ENCODE results near the gene FNDC5. TPM values are rescaled to one million over a fixed set of nuclear protein-coding genes. Genes with fewer than 3 reads are reported as not detected.

The FNDC5 gene
- total and polyA plus RNA-seq, 10 of the 15 experiments (the other 5 are each of a cell fraction or from before 2014, with no cell fraction given): 0.01 to 0.29 (median 0.19) TPM; not detected in 4

DNA sequence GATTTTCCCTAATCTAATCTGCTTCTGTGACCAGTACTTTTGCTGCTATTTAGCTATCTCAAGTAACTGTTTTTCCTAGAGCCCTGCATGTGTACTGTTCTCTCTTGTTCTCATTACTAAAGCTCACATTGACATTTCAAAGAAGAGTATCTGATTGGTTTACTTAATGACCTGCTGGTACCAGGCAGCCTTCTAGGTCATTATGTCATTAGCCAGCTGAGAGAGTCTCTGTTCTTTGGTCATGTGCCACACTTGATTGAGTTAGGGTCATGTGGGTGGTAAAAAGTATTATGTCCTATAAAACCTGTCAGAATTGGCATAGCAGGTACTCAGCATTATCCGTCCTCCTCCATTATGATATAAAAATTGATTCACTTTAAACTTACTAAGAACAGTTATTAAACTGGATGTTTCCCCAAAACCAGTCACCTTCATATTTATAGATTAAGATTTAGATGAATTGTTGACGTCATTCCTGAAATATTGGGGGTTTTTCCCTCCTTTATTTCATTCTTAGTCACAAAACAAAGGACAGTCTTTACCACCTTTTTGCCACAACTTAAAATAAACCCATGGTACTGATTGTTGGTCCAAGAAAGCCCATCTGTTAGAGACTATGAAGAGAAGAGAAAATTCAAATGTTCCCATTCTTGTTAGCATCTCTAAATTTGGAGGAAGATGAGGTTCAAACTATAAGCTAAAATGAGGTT lies 22.2 kb downstream of the FNDC5 start (continued):
- TF ChIP-seq RUNX3 (IDR thresholded peaks at IDR 0.05; ENCODE audit: low read length) (peak; percentile 33; the same call in 1 of the 2 replicates), NFYA (IDR thresholded peaks at IDR 0.05; ENCODE audit: borderline replicate concordance, low read depth, low read length) (no peak), FOXK2 (IDR thresholded peaks at IDR 0.05) (no peak), TCF3 (IDR thresholded peaks at IDR 0.05; ENCODE audit: borderline replicate concordance, insufficient read depth, low read depth, low read length) (no peak), MTA3 (IDR thresholded peaks at IDR 0.05; ENCODE audit: borderline replicate concordance, low read length) (no peak), CREB1 (IDR thresholded peaks at IDR 0.05; ENCODE audit: low read depth) (0 out of 2 replicates have a peak, but pooled peaks have one; percentile 30), POU2F2 (IDR thresholded peaks at IDR 0.05; ENCODE audit: borderline replicate concordance, low read depth, low read length) (no peak), WRNIP1 (IDR thresholded peaks at IDR 0.05; ENCODE audit: borderline replicate concordance, low read depth, low read length) (no peak), ZBED1 (IDR thresholded peaks at IDR 0.05; ENCODE audit: borderline replicate concordance) (no peak), ZNF217 (IDR thresholded peaks at IDR 0.05) (no peak), NRF1 (conservative IDR thresholded peaks at IDR 0.05; ENCODE audit: low read depth, low read length) (no peak)
- TF ChIP-seq, protein P1, sequence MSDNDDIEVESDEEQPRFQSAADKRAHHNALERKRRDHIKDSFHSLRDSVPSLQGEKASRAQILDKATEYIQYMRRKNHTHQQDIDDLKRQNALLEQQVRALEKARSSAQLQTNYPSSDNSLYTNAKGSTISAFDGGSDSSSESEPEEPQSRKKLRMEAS (IDR thresholded peaks at IDR 0.05; ENCODE audit: low read depth, low read length): no peak

DNA sequence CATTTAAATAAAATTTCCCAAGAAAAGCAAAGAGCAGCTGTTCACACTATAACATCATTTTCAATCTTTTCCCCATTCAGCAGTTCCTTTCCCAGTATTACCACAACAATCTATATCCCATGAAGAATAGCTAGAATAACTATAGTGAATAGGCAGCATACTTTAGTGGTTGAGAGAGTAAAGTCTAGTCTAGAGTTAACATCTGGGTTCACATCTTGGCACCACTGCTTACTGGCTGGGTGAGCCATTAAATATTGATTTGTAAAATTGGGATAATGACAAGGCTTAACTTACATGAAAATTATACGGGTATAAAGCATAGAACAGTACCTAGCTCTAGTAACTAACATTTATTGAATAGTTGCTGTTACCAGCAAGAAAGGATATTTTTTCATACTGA lies 38.8 kb downstream of the FNDC5 start:
- CTCF ChIA-PET: interaction anchor here (1.2 kb wide), 1 partner anchor 40 kb away, joined by 3 read pairs; no protein-coding TSS in a partner anchor
- in situ Hi-C loops (cut with MboI): no loop called here
- TF ChIP-seq KLF5 (IDR thresholded peaks at IDR 0.05; ENCODE audit: partially characterized antibody) (no peak), CHD4 (IDR thresholded peaks at IDR 0.05) (no peak), NR2C2 (IDR thresholded peaks at IDR 0.05; ENCODE audit: borderline replicate concordance, control insufficient read depth, insufficient read length, low read depth) (no peak), BMI1 (IDR thresholded peaks at IDR 0.05; ENCODE audit: borderline replicate concordance) (no peak), STAT1 (conservative IDR thresholded peaks at IDR 0.05) (no peak), KDM1A (IDR thresholded peaks at IDR 0.05; ENCODE audit: borderline replicate concordance) (no peak), STAT3 (IDR thresholded peaks at IDR 0.05; ENCODE audit: low read depth, low read length) (no peak), TBL1XR1 (IDR thresholded peaks at IDR 0.05; ENCODE audit: low read depth, low read length) (no peak)
- TF ChIP-seq, protein P2, sequence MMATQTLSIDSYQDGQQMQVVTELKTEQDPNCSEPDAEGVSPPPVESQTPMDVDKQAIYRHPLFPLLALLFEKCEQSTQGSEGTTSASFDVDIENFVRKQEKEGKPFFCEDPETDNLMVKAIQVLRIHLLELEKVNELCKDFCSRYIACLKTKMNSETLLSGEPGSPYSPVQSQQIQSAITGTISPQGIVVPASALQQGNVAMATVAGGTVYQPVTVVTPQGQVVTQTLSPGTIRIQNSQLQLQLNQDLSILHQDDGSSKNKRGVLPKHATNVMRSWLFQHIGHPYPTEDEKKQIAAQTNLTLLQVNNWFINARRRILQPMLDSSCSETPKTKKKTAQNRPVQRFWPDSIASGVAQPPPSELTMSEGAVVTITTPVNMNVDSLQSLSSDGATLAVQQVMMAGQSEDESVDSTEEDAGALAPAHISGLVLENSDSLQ (IDR thresholded peaks at IDR 0.05): no peak
- TF ChIP-seq, protein P3, sequence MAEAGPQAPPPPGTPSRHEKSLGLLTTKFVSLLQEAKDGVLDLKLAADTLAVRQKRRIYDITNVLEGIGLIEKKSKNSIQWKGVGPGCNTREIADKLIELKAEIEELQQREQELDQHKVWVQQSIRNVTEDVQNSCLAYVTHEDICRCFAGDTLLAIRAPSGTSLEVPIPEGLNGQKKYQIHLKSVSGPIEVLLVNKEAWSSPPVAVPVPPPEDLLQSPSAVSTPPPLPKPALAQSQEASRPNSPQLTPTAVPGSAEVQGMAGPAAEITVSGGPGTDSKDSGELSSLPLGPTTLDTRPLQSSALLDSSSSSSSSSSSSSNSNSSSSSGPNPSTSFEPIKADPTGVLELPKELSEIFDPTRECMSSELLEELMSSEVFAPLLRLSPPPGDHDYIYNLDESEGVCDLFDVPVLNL (IDR thresholded peaks at IDR 0.05; ENCODE audit: low read depth, low read length): no peak

More for the DNA sequence above, 38.8 kb downstream of the FNDC5 start:
- Histone ChIP-seq H3K27ac (ENCODE audit: control insufficient read depth, insufficient read depth) (no peak overlapping the region), H3K4me3 (no peak overlapping the region), H3K9me3 (replicated peaks; ENCODE audit: control insufficient read depth, insufficient read depth, low read length) (no peaks in the 10 kb centered on the region), H3K27me3 (replicated peaks in 1 of 2; ENCODE audit: control insufficient read depth in 2 of 2, insufficient read depth in 2 of 2, low read length in 1 of 2) (no peaks in the 10 kb centered on the region), H2AFZ (ENCODE audit: control insufficient read depth, low read depth, low read length) (no peak overlapping the region), H3K36me3 (ENCODE audit: control insufficient read depth in 2 of 2, insufficient read depth in 2 of 2, low read length in 1 of 2) (peaks cover 1 to 47% of the 10 kb centered on the region in 2 experiments; a peak in 3 of 4 replicates), H3K79me2 (ENCODE audit: control insufficient read depth, insufficient read depth, low read length) (no peaks in the 10 kb centered on the region; the same call in 1 of the 2 replicates), H3K4me2 (ENCODE audit: control insufficient read depth, insufficient read depth) (no peak overlapping the region), H4K20me1 (ENCODE audit: control insufficient read depth, insufficient read depth) (no peaks in the 10 kb centered on the region), H3K4me1 (ENCODE audit: control insufficient read depth, insufficient read depth, low read length) (no peaks in the 10 kb centered on the region), H3K9ac (ENCODE audit: control insufficient read depth, insufficient read depth, low read length) (no peak overlapping the region)
- ChIA-PET POLR2A (interaction anchor here (0.5 to 0.8 kb wide), 2 partner anchors 8 to 10 kb away, joined by 3 read pairs; no protein-coding TSS in a partner anchor), SMC1A (ENCODE audit: uncharacterized antibody, unreplicated experiment) (interaction anchor here (1.5 to 1.6 kb wide), 2 partner anchors 9 to 13 kb away, joined by 4 to 5 read pairs; no protein-coding TSS in a partner anchor), RAD21 (ENCODE audit: unreplicated experiment) (interaction anchor here (1.0 kb wide), 1 partner anchor 12 kb away, joined by 3 read pairs; no protein-coding TSS in a partner anchor)
- no peak for DNase-seq (ENCODE audit: low read depth, low spot score)
- no TSS peak for BruUV-seq (replicated peaks)
- intact Hi-C loops (cut with micrococcal nuclease; ENCODE audit: unreplicated experiment): no loop called here
- FAIRE-seq: no peak
- ATAC-seq: no peak
- 100% methylated on average over 1 of the region's 1 CpG for WGBS (ENCODE audit: insufficient coverage, insufficient replicate concordance, low lambda C conversion rate, missing lambda C conversion rate)

Measured in GM12878 (cell line).